ENCODE measurements around the gene ANKRD13D. TPM values are rescaled to one million over a fixed set of nuclear protein-coding genes. Genes with fewer than 3 reads are reported as not detected.

ANKRD13D gene
- total and polyA plus RNA-seq, 8 donors: 9.8 to 60.7 (median 14.9) TPM

GRCh38 chr11:67279589-67280340 lies 9.3 kb upstream of the ANKRD13D start:
- no peaks in the 10 kb centered on the region for H3K9me3 ChIP-seq
- H3K27ac ChIP-seq: no peak overlapping the region
- no peak overlapping the region for H3K4me3 ChIP-seq
- intact Hi-C loops (cut with DNase I): no loop called here
- DNase-seq (peak in 1 of 6 donors; percentile 44), FAIRE-seq (no peak), ATAC-seq (no peak)
- H3K27me3 ChIP-seq: no peaks in the 10 kb centered on the region
- H3K36me3 ChIP-seq: peaks cover 4 to 53% (median 41%) of the 10 kb centered on the region in 3 donors
- WGBS, 2 donors: 74 to 75% methylated on average over 16 to 17 of the region's 17 CpGs
- no peak for TF ChIP-seq CTCF (IDR thresholded peaks at IDR 0.05)
- H3K4me1 ChIP-seq: peaks cover 0 to 7% (median 0%) of the 10 kb centered on the region in 3 donors

- no peak for FAIRE-seq
- intact Hi-C loops (cut with DNase I): no loop called here
- H3K27ac ChIP-seq: peak overlapping the region in 1 of 4 donors; percentile 28
- H3K36me3 ChIP-seq: peaks cover 4 to 59% (median 46%) of the 10 kb centered on the region in 3 donors
- TF ChIP-seq CTCF (IDR thresholded peaks at IDR 0.05): no peak
- DNase-seq: peak in 1 of 6 donors; percentile 41
- no peaks in the 10 kb centered on the region for H3K9me3 ChIP-seq
- H3K4me1 ChIP-seq: peaks cover 0 to 3% (median 0%) of the 10 kb centered on the region in 3 donors
- no peaks in the 10 kb centered on the region for H3K27me3 ChIP-seq
- no peak overlapping the region for H3K4me3 ChIP-seq
- ATAC-seq: no peak
- WGBS, 2 donors: 89% methylated on average over 13 of the region's 13 CpGs
These were observed 8.7 kb upstream of the ANKRD13D start for GRCh38 chr11:67280341-67280787.

- Histone ChIP-seq H3K27me3 (no peaks in the 10 kb centered on the region), H3K9me3 (no peaks in the 10 kb centered on the region), H3K4me3 (no peak overlapping the region), H3K36me3 (peaks cover 4 to 65% (median 46%) of the 10 kb centered on the region in 3 donors), H3K4me1 (peaks cover 0 to 3% (median 0%) of the 10 kb centered on the region in 3 donors), H3K27ac (peak overlapping the region in 1 of 4 donors; percentile 28)
- ATAC-seq (no peak), DNase-seq (peak in 3 of 6 donors; percentile 28 to 74 (median 55)), FAIRE-seq (no peak)
- TF ChIP-seq CTCF (IDR thresholded peaks at IDR 0.05): no peak
- 95 to 98% methylated on average over 30 to 31 of the region's 31 CpGs for WGBS, 2 donors
- intact Hi-C loops (cut with DNase I): no loop called here
These were observed 8.1 kb upstream of the ANKRD13D start for GRCh38 chr11:67280788-67281551.

- DNase-seq (peak in 2 of 6 donors; percentile 28 to 32), ATAC-seq (no peak), FAIRE-seq (no peak)
- H3K9me3 ChIP-seq: no peaks in the 10 kb centered on the region
- no peak for TF ChIP-seq CTCF (IDR thresholded peaks at IDR 0.05)
- H3K4me3 ChIP-seq: no peak overlapping the region
- peaks cover 0 to 3% (median 0%) of the 10 kb centered on the region in 3 donors for H3K4me1 ChIP-seq
- intact Hi-C loops (cut with DNase I): no loop called here
- no peaks in the 10 kb centered on the region for H3K27me3 ChIP-seq
- WGBS, 2 donors: 94 to 96% methylated on average over 27 of the region's 27 CpGs
- H3K27ac ChIP-seq: no peak overlapping the region
- peaks cover 4 to 65% (median 46%) of the 10 kb centered on the region in 3 donors for H3K36me3 ChIP-seq
These were observed 7.5 kb upstream of the ANKRD13D start for GRCh38 chr11:67281552-67282150.
